Fibroblast of skin of back (primary cell): ENCODE measurements around the gene SLC6A12.
"Not testable (repeated sequence)": the region's sequence is repeated elsewhere in the genome, so short reads cannot be mapped to it uniquely, and the experiment has no call there.

Experiments used
- DNase-seq: peaks from one replicate; pipeline ENCODE4 v3.0.0-alpha.2; 2013

The SLC6A12 gene

DNA sequence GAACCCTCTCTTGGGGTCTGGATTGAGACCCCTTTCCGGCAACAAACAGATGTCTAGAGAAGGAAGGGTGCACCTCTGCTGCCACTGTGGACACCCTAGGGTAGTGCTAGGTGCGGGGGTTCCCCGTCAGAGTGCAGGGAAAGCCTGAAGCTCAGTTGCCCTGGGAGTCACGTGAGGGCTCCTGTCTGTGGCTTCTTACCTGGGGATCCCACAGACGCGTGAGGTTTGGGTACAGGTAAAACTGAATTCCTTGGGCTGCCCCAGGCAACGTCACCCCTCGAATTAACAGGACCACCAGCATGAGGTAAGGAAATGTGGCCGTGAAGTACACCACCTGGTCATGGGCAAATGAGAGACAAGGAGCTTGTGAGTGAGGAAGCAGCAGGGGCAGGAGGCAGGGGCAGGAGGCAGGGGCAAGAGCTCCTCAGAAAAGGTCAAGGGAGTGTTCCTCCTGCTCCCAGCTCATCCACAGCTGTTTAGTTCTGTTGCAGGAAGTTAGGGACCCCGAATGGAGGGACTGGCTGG is 21.0 kb upstream of the SLC6A12 start:
- DNase-seq = no peak

DNA sequence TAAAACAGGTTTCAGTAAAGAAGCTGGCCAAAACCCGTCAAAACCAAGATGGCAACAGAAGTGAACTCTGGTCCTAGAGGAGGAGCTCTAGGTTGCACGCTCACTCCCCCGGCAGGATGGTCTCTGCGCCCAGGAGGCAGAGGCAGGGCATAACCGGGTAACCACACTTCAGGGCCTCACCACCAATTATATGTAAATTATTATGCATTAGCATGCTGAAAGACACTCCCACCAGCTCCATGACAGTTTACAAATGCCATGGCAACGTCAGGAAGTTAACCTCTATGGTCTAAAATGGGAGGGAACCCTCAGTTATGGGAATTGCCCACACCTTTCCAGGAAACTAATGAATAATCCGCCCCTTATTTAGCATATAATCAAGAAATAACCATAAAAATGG is 20.1 kb upstream of the SLC6A12 start:
- no peak for DNase-seq

GRCh38 chr12:233615-233968 is 19.6 kb upstream of the SLC6A12 start:
- no peak for DNase-seq

- DNase-seq = no peak
Measured at GRCh38 chr12:232731-233614, 19.0 kb upstream of the SLC6A12 start.

GRCh38 chr12:230925-231671 is 17.1 kb upstream of the SLC6A12 start:
- no peak for DNase-seq

GRCh38 chr12:229441-230191 is 15.7 kb upstream of the SLC6A12 start:
- no peak for DNase-seq

DNA sequence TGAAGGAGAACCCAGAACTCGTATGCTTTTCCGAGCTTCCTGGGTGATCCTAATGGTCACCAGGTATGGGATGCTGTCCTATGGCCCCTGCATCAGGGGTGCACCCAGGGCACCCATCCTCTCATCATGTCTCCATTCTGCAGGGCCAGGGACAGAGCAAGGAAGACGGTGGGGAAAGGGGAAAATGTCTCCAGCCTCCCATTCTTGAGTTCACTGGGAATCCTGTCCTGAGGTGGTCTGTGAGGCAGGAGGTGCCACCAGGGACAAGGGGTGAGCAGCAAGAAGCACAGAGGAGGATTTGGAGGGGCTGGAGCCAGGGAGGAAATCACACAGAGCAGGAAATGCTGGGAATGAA is 14.9 kb upstream of the SLC6A12 start:
- DNase-seq = no peak

DNA sequence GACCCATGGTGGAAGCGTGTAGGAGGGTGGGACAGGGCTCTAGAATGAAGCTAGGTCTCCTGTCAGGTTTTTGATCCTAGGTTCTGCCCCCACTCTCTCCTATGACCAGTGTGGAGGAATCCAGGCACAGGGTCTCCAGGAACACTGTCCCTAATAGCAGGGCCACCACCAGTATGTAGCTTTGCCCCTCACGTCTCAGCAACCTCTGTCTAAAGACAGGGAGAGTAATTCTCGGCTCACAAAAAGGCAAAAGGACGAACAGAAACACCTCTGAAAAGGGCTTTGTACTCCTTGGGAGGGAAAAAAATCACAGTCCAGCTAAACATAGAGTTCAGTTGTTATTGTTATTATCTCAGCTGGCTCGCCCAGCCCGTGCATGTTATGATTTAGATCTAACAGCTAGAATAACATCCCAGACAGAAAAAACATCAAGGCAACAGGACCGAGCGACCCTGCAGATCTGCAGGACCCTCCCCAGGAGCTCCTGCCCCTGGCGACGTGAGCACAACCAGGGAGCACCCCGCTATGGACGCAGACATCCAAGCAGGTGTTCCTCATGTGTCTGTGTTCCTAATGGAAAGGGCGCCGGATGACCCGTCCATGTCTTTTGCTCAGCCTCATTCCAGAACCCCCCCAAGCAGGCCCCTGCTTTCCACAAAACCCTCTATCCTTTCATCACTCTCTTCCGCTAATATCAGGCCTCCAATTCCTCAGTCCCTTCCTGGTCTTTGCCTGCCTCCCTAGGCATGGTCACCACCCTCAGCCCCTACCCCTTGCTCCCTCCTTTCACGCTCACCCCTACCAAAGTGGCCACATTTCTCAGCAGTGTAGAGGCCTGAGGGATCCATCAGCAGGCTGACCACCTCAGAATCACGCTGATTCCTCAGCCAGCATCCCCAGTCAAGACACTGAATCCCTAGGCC is 14.2 kb upstream of the SLC6A12 start:
- DNase-seq = no peak

- DNase-seq = no peak
Measured at GRCh38 chr12:227286-227915, 13.4 kb upstream of the SLC6A12 start.

DNA sequence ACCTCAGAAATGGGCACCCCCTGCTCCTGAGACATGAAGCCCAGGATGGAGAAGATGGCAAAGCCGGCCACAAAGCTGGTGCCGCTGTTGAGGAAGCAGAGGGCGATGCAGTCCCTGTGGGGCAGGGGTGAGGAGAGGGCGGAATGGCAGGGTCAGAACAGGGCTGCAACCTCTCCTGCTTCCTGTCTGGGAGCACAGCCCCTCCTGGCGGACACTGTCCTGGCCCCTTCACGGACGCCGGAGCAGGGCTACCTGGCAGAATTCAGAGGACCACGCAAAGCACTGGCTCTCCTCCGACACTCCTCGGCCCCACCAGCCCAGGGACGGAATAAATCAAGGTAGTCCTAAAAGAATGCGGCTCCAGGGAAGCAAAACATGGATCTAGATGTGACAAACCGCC is 12.4 kb upstream of the SLC6A12 start:
- no peak for DNase-seq

DNA sequence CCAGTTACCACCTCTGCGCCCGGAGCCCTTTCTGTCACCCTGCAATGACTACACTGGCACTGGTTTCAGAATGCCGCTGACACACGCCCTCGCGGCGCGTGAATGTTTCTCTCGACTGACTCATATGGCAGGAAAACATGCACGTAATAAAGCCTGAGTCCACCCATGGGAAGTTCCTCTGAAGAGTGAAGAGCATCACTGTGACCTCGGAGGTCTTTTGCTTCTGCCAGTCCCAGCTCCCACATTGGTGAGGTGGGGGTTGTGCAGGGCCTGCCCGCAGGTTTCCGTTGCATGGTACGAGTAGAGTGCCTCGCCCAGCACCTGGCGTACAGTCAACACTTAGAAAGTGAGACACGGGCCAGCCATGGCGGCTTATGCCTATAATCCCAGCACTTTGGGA is 11.1 kb upstream of the SLC6A12 start:
- no peak for DNase-seq

DNA sequence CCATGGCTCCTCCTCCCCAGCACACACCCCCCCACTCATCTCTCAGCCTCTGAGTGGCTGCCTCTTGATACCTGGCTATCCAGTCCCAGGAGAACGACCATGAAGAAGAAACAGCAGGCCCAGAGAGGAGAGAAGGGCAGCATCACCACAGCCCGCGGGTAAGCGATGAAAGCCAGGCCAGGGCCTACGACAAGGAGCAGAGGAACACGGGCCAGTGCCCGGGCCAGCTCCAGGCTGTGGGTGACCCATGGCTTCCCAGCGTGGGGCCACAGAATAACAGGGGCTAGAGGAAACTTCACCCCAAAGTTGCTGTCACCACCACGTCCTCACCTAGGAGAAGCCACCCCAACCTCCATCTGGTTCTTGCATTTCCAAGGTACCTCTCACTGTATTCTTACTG is 10.4 kb upstream of the SLC6A12 start:
- DNase-seq = no peak

DNA sequence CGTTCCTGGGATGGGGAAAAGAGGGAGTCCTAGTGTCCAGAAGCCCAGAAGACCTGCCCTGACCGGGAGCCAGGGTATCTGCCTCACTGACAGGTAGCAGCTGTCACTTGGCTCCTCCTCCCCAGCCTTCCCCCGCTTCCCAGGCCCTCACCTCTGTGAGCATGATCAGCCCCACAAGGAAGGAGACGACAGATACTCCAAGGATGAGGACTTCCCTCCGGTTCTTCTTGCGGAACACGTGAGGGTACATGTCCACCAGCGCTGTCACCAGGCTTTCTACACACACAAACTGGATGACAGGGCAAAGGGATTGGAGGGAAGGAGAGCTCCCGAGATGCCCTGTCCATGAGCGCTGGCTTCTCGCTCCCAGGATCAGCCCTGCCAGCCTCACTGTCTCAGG is 9.9 kb upstream of the SLC6A12 start:
- no peak for DNase-seq

DNA sequence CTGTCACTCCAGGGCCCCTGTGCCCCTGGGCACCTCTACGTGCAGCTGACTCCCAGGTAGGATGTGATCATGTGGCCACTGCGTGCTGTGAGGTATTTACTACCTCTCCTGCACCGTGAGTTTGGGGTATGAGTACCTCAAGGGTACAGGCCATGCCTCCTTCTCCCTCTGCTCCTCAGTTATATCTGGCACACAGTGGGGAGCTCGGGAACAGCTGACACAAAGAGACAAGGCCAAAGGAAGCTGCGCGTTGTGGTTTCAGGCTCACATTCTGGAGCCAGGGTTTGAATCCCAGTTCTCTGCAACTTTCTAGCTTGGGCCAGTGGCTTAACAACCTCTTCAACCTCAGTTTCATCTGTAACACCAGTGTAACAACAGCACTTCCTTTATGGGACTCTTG is 7.8 kb upstream of the SLC6A12 start:
- DNase-seq = no peak

GRCh38 chr12:220946-221550 is 7.1 kb upstream of the SLC6A12 start:
- DNase-seq = no peak

DNA sequence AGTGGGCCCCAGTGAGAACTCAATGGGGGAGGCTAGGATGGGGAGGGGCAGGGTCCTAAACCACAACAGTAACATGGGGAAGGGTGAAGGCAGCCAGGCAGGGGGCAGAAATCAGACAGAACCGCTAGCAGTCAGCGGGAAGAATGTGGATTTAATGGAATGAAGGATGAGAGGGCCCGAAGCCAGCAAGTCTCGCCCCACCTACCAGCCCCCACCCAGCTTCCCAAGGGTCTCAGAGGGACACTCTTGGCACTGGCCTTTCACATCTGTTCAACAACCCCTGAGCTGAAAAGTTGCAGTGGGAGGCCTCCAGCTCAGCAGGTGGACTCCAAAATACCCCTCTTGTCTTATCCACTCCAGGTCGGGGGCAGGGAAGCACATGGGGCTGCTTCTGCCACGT is 6.5 kb upstream of the SLC6A12 start:
- DNase-seq = no peak

DNA sequence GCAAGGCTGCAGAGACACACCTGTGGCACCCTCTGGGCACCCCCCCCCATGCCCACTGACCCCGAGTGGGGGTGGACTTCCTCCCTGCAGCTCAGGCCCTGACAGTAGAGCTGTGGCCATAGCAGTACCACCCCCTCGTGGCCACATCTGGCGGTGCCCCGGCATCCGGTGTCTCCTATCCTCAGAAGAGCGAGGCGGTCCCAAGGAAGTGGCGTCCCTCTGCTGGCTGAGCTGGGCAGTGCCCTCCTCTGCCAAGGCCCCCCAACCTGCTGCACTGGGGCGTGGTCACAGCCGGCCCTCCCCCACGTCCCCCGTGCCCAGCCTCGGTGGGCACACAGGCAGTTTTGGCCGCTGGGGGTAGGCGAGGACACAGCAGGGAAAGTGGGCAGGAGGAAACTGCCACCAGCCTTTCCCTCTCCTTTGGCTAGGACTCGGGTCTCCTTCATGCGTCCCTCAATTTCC is 6.0 kb upstream of the SLC6A12 start:
- peak; percentile 54 for DNase-seq

GRCh38 chr12:218728-219590 is 5.0 kb upstream of the SLC6A12 start:
- no peak for DNase-seq

DNA sequence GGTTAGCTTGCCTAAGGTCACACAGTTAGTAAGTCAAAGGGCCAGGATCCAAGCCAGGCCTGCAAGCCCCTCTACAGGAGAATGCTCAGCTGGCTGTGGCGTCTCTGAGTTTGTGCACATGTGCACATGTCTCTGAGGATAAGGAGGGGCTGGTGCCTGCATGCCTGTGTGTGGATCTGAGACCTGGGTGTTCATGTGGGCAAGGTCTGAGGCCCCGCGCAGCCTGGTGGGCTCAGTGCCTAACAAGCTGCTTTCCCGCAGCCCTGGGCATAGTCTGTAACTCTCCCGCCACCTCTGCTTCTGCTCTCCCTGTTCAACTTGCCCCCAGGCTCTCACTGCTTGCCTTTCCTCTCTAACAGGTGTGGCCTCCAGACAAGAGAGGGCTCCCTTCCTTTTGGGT is 4.3 kb upstream of the SLC6A12 start:
- DNase-seq = no peak

GRCh38 chr12:217029-217428 is 3.1 kb upstream of the SLC6A12 start:
- DNase-seq = not testable (repeated sequence)
